Effector memory CD4-positive, alpha-beta T cell (primary cell): Measurements from ENCODE around the gene LNX2.

Experiments used
- DNase-seq, 3 donors: peaks; one replicate each; pipeline ENCODE4 v3.0.0-alpha.2; 2020
- H3K27ac ChIP-seq: 2 replicates; pipeline ENCODE4 v1.7.0; 2013; ENCODE audit warnings: mild to moderate bottlenecking, low read length, moderate library complexity; ENCODE audit not compliant: insufficient read depth, poor library complexity, severe bottlenecking
- H3K27me3 ChIP-seq: replicated peaks from 2 replicates; pipeline ENCODE4 v1.7.0; 2013; ENCODE audit warnings: mild to moderate bottlenecking, low read length; ENCODE audit not compliant: insufficient read depth, control insufficient read depth, poor library complexity, severe bottlenecking
- H3K36me3 ChIP-seq: 2 replicates; pipeline ENCODE4 v1.7.0; 2013; ENCODE audit warnings: mild to moderate bottlenecking, low read length, moderate library complexity; ENCODE audit not compliant: control insufficient read depth, insufficient read depth
- H3K4me1 ChIP-seq: 2 replicates; pipeline ENCODE4 v1.7.0; 2013; ENCODE audit warnings: low read length, mild to moderate bottlenecking; ENCODE audit not compliant: control insufficient read depth, insufficient read depth, poor library complexity, severe bottlenecking
- H3K4me3 ChIP-seq: 2 replicates; pipeline ENCODE4 v1.7.0; 2013; ENCODE audit warnings: low read length, low read depth, mild to moderate bottlenecking; ENCODE audit not compliant: insufficient read depth, poor library complexity, severe bottlenecking
- H3K9me3 ChIP-seq: 2 replicates; pipeline ENCODE4 v1.7.0; 2013; ENCODE audit warnings: mild to moderate bottlenecking, low read length, moderate library complexity; ENCODE audit not compliant: control insufficient read depth

LNX2 gene

DNA sequence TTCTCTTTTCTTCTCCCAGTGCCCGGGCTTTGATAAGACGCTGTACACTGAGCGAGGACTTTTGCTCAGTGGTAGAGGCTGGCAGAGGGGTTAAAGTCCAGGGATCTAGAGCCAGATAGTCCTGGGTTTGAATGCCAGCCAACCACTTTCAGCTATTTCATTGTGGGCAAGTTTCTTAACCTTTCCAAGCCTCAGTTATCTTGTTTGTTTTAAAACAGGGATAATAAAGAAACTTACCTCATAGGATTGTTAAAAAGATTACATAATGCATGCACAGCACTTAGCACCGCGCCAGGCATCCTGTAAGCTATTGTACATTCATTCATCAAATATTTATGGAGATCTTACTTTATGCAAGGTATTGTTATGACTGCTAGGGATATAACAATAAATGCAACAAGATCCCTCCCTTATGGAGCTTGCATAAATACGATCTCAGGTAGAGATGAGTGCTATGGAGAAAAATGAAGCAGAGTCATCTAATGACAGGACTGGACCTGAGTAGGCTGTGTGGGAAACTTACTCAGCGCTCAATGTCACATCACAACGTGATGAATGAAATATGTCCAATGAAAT, 70.8 kb downstream of the LNX2 start:
- no peak for DNase-seq

GRCh38 chr13:27542220-27542619, 78.1 kb downstream of the LNX2 start:
- no peaks in the 10 kb centered on the region for H3K36me3 ChIP-seq

More for the DNA sequence above, 70.8 kb downstream of the LNX2 start:
- H3K36me3 ChIP-seq, result peaks cover 43% of the 10 kb centered on the region
- no peaks in the 10 kb centered on the region for H3K27me3 ChIP-seq
- H3K9me3 ChIP-seq, result no peaks in the 10 kb centered on the region
- no peak overlapping the region for H3K27ac ChIP-seq
- H3K4me3 ChIP-seq, result no peak overlapping the region
- no peaks in the 10 kb centered on the region for H3K4me1 ChIP-seq

DNA sequence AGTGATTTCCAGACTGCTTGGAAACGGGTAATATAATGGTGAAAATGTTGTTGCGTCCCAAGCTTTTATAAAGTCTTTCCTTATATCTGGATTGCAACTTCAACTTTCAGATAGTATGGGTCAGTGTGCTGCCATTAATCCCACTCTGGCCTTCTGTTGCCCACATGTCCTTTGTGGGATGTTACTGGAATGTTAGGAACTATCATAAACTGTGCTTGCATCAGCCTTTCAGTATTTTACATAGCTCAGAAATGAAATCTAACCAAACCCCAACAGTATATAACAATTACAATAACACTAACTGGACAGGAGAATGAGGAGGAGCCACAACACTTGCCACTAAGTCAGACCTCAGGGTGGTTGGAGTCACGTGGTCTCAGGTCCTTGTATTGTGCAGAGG, 78.9 kb downstream of the LNX2 start:
- Histone ChIP-seq H3K4me1 (no peaks in the 10 kb centered on the region), H3K36me3 (no peaks in the 10 kb centered on the region), H3K27ac (no peak overlapping the region), H3K4me3 (no peak overlapping the region), H3K9me3 (no peaks in the 10 kb centered on the region), H3K27me3 (no peaks in the 10 kb centered on the region)
- DNase-seq, result no peak

More at GRCh38 chr13:27542220-27542619, 78.1 kb downstream of the LNX2 start:
- H3K9me3 ChIP-seq, result no peaks in the 10 kb centered on the region
- H3K27ac ChIP-seq, result no peak overlapping the region
- H3K4me3 ChIP-seq, result no peak overlapping the region
- no peak for DNase-seq
- H3K4me1 ChIP-seq, result no peaks in the 10 kb centered on the region
- no peaks in the 10 kb centered on the region for H3K27me3 ChIP-seq

GRCh38 chr13:27536361-27537101, 83.8 kb downstream of the LNX2 start:
- H3K27me3 ChIP-seq, result no peaks in the 10 kb centered on the region
- H3K4me3 ChIP-seq, result no peak overlapping the region
- H3K36me3 ChIP-seq, result no peaks in the 10 kb centered on the region
- no peaks in the 10 kb centered on the region for H3K9me3 ChIP-seq
- H3K4me1 ChIP-seq, result peaks cover 6% of the 10 kb centered on the region
- DNase-seq, result no peak
- no peak overlapping the region for H3K27ac ChIP-seq

DNA sequence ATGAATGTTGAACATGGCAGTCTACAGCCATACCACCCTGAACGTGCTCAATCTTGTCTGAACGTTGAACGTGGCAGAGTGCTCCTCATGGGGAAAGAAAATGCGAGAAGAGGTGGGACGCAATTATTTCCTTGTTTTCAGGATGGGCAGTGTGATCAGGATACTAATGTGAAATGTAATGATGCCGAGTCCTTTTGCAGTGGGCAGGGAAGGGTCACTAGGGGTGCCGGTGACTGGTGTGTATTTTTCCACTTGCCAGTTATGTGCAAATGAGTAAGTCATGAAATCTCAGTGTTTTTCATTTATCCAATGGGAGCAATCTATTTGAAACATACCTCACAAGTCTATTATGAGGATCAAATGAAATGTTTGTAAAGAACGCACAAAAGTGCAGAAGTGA, 84.8 kb downstream of the LNX2 start:
- Histone ChIP-seq H3K36me3 (no peaks in the 10 kb centered on the region), H3K27ac (no peak overlapping the region), H3K4me3 (no peak overlapping the region), H3K9me3 (no peaks in the 10 kb centered on the region), H3K4me1 (peaks cover 6% of the 10 kb centered on the region), H3K27me3 (no peaks in the 10 kb centered on the region)
- no peak for DNase-seq

DNA sequence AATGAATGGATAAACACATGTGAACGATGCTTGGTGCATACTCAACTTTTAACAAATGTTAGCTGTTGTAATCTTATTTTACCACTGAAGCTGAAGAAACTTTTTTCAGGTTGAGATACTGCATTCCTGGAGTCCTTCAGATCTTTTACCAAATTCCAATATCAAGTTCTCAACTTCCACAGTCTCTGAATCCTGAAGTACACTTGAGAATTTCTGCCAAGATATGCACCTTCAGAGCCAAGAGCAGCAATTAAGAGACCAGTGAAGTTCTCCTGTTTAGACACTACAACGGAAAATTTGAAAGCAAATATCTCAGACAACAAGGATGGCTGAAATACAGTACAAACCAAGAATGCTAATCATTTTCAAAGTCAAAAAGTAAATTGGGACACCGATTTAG, 85.3 kb downstream of the LNX2 start:
- Histone ChIP-seq H3K36me3 (no peaks in the 10 kb centered on the region), H3K4me3 (no peak overlapping the region), H3K27ac (no peak overlapping the region), H3K9me3 (no peaks in the 10 kb centered on the region), H3K4me1 (peaks cover 6% of the 10 kb centered on the region), H3K27me3 (no peaks in the 10 kb centered on the region)
- DNase-seq, result no peak

DNA sequence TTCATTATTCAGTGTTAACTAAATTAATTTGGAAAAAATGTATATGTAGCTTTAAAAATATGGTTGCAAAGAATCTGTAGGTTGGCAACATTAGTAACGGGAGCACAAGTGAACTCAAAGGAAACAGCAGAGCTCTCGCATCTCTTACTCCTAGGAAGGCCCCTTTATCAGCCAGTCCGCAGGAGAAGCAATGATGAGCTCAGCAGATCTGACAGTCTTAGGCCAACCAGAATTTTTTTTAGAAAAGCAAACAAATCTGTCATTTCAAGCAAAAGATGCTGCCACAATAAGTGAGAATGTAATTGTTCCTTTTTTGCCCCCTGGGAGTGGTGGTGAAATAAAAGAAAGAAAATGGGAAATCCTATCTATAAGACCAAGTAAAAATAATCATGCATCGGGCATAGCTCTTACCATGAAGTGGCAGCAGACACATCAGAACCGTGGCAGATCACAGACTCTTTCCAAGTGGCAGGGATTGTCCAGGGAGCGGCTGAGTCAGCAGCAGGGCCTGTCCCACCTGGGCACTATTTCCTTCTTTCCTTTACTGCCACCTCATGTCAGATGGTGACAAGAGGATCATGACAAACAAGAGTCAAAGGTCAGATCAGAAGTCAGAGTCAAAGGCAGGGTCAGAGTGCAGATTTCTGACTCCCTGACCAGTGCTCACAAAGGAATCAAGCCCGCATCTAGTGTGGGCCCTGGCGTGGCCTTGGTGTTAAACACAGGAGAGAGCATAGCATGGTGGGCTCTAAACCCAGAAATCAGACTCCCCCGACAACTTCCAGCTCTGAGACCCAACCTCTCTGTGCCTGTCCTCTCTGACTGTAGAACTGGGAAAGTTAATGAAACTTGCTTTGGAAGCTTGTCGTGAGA, 86.0 kb downstream of the LNX2 start:
- no peak for DNase-seq
- Histone ChIP-seq H3K4me1 (peaks cover 6% of the 10 kb centered on the region), H3K27ac (no peak overlapping the region), H3K9me3 (no peaks in the 10 kb centered on the region), H3K4me3 (no peak overlapping the region), H3K36me3 (no peaks in the 10 kb centered on the region), H3K27me3 (no peaks in the 10 kb centered on the region)

- Histone ChIP-seq H3K4me3 (no peak overlapping the region), H3K4me1 (peaks cover 6% of the 10 kb centered on the region), H3K27ac (no peak overlapping the region), H3K36me3 (no peaks in the 10 kb centered on the region), H3K9me3 (no peaks in the 10 kb centered on the region), H3K27me3 (no peaks in the 10 kb centered on the region)
- DNase-seq, result peak in 1 of 3 donors; percentile 29
Observed at GRCh38 chr13:27533155-27533643, 87.1 kb downstream of the LNX2 start.

DNA sequence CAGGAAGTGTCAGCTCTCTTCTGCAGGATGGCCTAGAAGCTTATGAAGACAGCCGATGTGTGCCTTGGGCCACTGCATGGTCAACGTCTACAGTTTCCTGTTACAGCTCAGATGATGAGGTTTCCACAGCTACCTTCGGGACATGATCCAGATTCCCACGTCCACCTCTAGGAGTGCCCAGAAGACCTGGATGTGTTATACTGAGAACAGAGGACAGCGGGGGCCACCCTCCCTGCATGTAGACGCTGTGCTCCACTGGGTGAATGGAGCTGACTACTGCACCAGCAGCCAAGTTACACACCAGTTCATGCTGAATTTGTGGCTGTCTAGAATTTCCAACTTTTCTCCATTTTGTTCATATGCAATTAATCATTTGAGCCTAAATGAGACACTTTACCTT, 91.4 kb downstream of the LNX2 start:
- H3K9me3 ChIP-seq, result no peaks in the 10 kb centered on the region
- no peaks in the 10 kb centered on the region for H3K36me3 ChIP-seq
- peaks cover 6% of the 10 kb centered on the region for H3K4me1 ChIP-seq
- DNase-seq, result no peak
- H3K27me3 ChIP-seq, result no peaks in the 10 kb centered on the region
- H3K4me3 ChIP-seq, result no peak overlapping the region
- no peak overlapping the region for H3K27ac ChIP-seq

DNA sequence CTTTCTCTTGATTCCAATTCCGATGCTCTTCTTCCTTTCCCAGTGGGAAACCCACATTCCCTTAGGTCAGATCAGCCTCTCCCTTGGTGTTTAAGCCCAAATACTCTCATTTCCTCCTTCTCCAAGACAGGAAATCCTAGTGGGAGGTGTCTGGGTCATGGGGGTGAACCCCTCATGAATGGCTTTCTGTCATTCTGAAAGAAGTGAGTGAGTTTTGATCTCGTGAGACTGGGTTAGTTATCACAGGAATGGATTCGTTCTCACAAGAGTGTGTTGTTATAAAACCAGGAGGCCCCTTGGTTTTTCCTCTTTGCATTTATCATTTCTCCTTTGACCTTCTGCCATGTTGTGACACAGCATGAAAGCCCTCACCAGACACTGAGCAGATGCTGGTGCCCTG, 93.8 kb downstream of the LNX2 start:
- Histone ChIP-seq H3K4me3 (no peak overlapping the region), H3K27me3 (no peaks in the 10 kb centered on the region), H3K36me3 (no peaks in the 10 kb centered on the region), H3K4me1 (no peaks in the 10 kb centered on the region), H3K9me3 (no peaks in the 10 kb centered on the region), H3K27ac (no peak overlapping the region)
- DNase-seq, result no peak
